ENCODE results near the gene FBH1.
"Not testable (repeated sequence)": the region's sequence is repeated elsewhere in the genome, so short reads cannot be mapped to it uniquely, and the experiment has no call there.

FBH1 gene

DNA sequence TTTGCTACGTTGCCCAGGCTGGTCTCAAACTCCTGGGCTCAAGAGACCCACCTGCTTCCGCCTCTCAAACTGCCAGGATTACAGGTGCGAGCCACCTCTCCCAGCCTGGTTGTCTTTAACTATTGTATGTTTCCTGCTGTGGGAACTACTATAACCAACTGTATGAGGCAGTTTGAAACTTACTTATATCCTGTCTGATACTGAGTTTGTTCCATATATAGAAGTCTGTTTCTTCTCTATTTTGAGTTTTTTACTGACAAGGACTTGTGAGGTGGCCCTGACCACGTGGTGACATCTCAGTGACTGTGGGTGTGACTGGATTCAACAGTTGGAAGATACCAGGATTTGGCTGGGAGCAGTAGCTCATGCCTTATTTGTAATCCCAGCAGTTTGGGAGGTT is 14.2 kb downstream of the FBH1 start:
- no peak for DNase-seq

GRCh38 chr10:5905854-5906507 is 15.9 kb downstream of the FBH1 start:
- no peak for DNase-seq

- no peak for DNase-seq
Measured at GRCh38 chr10:5906651-5907050, 16.6 kb downstream of the FBH1 start.

DNA sequence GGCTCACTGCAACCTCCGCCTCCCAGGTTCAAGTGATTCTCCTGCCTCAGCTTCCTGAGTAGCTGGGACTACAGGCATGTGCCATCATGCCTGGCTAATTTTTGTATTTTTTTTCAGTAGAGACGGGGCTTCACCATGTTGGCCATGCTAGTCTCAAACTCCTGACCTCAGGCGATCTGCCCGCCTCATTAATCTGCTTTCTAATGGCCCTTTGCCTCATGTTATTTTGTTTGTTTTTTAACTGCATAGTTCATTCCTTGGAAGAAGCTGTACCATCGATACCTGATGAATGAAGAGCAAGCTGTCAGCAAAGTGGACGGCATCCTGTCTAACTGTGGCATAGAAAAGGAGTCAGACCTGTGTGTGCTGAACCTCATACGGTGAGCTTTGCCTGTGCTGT is 18.6 kb downstream of the FBH1 start:
- DNase-seq: not testable (repeated sequence)

DNA sequence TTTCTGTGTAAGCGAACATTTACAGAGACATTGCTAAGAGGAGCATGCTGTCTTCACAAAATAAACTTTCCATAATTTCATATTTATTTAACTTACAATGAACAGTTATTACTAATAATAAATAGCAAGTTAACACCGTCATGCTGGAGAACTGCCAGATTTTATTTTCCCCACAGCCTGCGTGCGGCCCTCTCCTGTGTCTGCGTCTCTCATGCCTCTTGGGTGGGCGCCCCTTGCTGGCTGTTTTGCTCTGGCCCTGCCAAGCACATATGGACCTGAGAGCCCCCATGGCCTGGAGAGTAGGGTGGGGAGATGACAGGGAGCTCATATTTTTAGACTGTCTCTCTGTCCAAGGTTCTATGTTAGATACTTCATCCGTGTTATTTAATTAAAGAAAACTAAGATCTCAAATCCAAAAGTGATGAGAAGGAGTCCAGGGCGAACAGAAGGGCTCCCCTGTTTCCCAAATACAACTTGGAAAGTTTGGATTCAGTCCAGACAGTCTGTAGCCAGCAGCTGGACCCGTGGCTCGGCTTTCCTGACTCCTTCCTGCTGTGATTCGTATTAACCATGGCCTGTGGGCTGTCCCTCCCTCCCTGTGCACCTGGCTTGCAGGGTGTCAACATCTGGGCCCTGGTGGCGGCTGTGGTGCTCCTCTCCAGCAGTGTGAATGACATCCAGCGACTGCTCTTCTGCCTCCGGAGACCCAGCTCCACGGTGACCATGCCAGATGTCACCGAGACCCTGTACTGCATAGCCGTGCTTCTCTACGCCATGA is 20.5 kb downstream of the FBH1 start:
- DNase-seq: no peak

DNA sequence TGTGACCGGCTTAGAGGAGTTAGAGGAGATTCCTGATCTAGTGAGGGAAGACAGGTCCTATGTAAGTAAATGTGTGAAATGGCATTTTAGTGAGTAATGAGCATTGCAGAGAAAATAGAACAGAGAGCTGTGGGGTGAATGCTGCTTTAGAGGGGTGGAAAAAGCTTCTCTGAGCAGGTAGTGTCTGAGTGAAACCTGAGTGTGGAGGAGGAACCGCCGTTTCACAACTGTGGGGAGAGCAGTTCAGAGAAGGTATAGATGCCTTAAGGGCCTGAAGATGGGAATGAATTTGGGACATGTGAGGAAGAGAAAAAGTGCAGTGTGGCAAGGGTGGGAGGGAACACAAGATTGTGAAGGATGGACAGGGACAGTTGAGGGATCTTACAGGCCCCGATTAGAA is 21.6 kb downstream of the FBH1 start:
- no peak for DNase-seq

DNA sequence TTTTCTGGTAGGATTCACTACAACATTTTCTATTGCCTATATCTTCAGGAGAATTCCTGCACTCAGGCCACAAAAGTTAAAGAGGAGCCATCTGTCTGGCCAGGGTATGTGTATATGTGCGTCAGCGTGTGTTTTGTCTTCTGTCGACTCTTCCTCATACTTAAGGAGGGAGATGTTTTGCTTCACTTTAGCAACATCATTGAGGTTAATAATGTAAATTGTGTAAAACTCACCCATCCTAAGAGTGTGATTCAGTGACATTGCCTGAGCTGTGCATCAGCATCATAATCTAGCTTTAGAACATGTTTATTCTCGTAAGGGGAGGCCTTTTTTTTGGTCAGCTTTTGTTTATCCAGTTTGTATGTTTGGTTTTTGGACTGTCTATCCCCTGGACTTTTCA is 23.7 kb downstream of the FBH1 start:
- DNase-seq: no peak

DNA sequence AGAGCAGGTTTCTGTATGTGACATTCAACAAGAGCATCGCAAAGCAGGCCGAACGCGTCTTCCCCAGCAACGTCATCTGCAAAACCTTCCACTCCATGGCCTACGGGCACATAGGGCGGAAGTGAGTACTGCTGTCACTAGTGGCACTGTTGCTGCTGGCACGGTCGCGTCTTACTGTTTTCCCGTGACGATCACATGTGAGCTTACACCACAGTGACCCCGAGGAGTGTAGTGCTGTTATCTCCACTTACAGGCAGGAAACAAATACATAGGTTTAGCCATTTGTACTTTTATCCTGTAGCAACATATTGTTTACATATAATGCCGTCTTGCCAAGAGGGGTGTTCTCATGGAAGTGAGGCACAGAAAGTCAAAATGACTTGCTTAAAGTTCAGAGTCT is 25.4 kb downstream of the FBH1 start:
- DNase-seq: no peak

GRCh38 chr10:5917305-5917704 is 27.3 kb downstream of the FBH1 start:
- DNase-seq: no peak

- DNase-seq: no peak
Measured at GRCh38 chr10:5918763-5919162, 28.7 kb downstream of the FBH1 start.

DNA sequence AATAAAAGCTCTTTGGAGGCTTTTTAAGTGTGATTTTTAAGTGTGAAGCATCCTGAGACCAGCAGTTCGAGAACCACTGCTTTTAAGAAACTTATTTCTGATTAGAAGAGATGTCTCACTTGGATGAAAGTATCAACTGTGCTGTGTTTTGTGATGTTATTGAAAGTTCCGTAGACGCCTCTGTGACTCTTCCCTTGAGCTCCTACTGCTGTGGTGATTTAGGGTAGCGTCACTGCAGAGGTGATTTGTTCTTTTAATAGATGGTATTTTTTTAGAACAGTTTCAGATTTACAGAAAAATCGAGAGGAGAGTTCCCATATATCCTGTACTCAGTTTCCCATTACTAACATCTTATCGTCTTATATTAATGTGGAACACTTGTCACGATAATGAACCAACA is 29.5 kb downstream of the FBH1 start:
- DNase-seq: no peak

GRCh38 chr10:5921746-5922145 is 31.7 kb downstream of the FBH1 start:
- DNase-seq: no peak

DNA sequence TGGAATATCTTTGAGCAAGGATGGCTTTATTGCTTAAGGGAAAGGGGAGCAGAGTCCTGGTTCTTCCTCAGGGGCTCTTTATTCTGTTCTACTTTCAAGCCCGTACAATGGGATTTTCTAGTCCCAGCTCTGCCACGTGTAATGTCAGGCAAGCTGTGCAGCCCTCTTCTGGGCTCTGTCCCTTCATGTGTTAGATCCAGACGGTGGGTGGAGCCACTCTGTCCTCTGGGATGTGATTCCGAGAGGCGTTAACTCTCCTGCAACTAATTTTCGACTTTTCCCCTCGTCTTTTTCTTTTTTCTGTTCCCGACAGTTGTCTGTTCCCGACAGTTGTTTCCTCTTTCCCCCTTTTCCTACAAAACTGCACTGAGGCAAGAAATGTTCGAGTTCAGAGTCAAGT is 34.8 kb downstream of the FBH1 start:
- DNase-seq: no peak

GRCh38 chr10:5927306-5927705 is 37.3 kb downstream of the FBH1 start:
- no peak for DNase-seq

GRCh38 chr10:5929442-5929841 is 39.4 kb downstream of the FBH1 start:
- no peak for DNase-seq

- no peak for DNase-seq
Measured at GRCh38 chr10:5930272-5930671, 40.2 kb downstream of the FBH1 start.

- DNase-seq: no peak
Measured at GRCh38 chr10:5932345-5932744, 42.3 kb downstream of the FBH1 start.

- no peak for DNase-seq
Measured at GRCh38 chr10:5933909-5934546, 44.0 kb downstream of the FBH1 start.

GRCh38 chr10:5935628-5936027 is 45.6 kb downstream of the FBH1 start:
- DNase-seq: no peak

DNA sequence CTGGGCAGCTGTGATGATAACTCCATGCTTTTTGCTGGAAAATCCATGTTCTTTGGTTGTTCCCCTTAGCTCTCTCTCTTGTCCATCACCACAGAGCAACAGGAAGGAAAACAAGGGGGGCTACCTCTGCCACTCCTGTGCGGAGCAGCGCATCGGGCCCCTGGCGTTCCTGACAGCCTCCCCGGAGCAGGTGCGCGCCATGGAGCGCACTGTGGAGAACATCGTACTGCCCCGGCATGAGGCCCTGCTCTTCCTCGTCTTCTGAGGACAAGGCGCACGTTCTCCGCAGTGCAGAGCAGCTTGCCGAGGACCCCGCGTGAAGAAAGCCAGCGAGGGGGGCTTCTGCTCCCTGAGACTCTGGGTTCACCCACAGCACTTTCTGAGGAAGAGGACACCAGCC is 47.0 kb downstream of the FBH1 start:
- no peak for DNase-seq

GRCh38 chr10:5938291-5938690 is 48.2 kb downstream of the FBH1 start:
- DNase-seq: no peak

- no peak for DNase-seq
Measured at GRCh38 chr10:5940807-5941218, 50.8 kb downstream of the FBH1 start.

DNA sequence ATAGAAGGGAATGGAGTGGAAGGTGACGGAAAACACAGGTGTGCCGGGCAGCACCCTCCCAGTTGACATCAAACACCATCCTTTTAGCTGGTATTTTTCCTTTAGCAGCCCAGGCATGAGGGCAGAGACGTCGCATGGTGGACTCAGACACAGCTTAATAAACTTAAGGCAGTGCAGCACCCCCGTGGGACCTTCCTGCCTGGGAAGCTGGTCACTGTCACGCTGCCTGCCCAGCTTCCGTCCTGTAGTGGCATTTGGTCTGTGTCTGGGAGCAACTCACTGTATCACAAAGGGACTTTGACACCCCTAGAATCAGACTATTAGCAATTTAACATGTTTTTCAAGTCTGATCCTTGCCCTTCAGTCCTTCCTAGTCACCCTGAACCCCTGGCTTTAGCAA is 51.5 kb downstream of the FBH1 start:
- no peak for DNase-seq

- no peak for DNase-seq
Measured at GRCh38 chr10:5942001-5942400, 52.0 kb downstream of the FBH1 start.

Measured in stimulated activated naive CD4-positive, alpha-beta T cell treated with Interleukin-2 at 50 U/mL for 16 hours (primary cell).